Right ventricle myocardium superior (tissue), 1 donor: ENCODE data around the gene MAP2K3. TPM values are rescaled to one million over a fixed set of nuclear protein-coding genes. Genes with fewer than 3 reads are reported as not detected.
A peak's percentile ranks its signal among the peaks of the same experiment; 100 is the strongest.

Source experiments
- ATAC-seq: fragments of 200-7000 bp; cut with Tn5 transposase; one replicate; pipeline ENCODE4 v1.9.1; 2020; ENCODE audit warnings: mild to moderate bottlenecking; ENCODE audit not compliant: poor library complexity
- DNase-seq: peaks from one replicate; pipeline ENCODE4 v3.0.0-alpha.2; 2020
- intact Hi-C: fragments of 100-400 bp; cut with DNase I; formaldehyde crosslinking; loops from one replicate; pipeline ENCODE4 v1.11.2; 2022
- total RNA-seq: library from RNA; stranded (reverse); fragmentation: NEBNext Ultra II Directional; extraction: Animal tissue kit (Norgen Biotek cat#: 25700); gene quantifications from one replicate; pipeline ENCODE4 v1.2.1, GENCODE V29; 2021
- donor health status: DM: no; HTN: yes; CAD: no; lungs with severe emphysema.

The MAP2K3 gene
- total RNA-seq, 1 donor from 2014 or later: 30.8 TPM

- intact Hi-C loops: no loop called here
- DNase-seq: no peak
- ATAC-seq: no peak
Observed at GRCh38 chr17:21277332-21277731, 7.2 kb upstream of the MAP2K3 start.

DNA sequence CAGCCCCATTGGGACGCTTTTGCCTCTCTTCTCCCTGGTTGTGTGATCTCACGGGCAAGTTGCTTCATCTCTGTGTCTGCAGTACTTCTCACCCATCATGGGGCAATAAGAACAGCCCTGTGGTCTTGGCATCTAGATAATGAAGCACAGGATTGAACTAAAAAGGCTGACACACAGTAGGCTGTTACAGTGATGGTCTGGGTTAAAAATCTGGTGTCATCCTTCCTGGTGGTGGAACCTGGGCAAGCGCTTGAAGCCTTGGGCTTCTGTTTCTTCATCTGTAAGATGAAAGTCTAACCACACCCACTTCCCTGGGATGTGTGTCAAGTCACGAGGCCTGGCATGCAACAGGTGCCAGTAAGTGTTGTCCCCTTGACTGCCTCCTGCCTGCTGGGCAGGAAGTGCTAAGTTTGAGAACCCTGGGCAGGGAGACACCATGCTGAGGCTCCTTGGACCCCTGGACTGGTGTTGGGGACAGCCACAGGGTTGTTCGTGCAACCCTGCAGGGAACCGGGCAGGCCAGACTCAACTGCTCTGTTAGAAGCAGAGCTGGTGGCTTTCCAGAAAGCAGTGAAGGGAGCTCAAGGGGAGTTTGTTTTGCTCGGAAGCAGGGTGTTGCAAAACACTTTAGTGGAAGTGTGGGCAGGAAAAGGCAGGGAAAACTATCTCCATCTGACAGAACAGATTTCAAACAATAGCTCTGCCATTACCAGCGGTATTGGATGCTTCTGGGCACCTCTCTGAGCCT, 5.9 kb upstream of the MAP2K3 start:
- intact Hi-C loops: no loop called here
- ATAC-seq (no peak), DNase-seq (peak; percentile 56)

- DNase-seq: no peak
- intact Hi-C loops: no loop called here
- no peak for ATAC-seq
Observed at GRCh38 chr17:21279198-21279535, 5.3 kb upstream of the MAP2K3 start.

GRCh38 chr17:21279582-21279981, 4.9 kb upstream of the MAP2K3 start:
- DNase-seq: no peak
- ATAC-seq: no peak
- intact Hi-C loops: no loop called here

DNA sequence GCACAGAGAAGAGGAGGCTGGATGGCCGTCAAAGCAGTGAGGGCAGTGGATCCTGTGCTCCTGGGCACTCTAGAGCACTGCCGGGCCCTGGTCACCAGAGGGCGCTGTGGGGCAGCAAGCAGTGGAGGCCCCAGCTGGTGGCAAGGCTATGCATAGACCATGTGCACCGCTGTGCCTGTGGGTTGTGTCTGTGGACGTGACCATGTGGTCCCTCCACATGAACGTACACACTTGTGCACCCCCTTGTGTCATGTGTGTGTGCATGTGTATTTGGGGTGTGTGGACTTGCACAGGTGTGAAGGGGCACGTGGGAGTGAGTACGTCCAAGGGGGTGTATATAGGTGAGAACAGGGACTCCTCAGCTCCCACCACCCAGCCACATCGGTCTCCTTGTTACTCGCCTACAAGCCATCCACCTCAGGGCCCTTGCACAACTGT, 4.4 kb upstream of the MAP2K3 start:
- ATAC-seq (peak; percentile 54), DNase-seq (peak; percentile 93)
- intact Hi-C loops: loop anchor here (5.0 to 10.0 kb wide), 3 partner anchors 172 to 235 kb away; partner anchors contain the start of gene USP22

DNA sequence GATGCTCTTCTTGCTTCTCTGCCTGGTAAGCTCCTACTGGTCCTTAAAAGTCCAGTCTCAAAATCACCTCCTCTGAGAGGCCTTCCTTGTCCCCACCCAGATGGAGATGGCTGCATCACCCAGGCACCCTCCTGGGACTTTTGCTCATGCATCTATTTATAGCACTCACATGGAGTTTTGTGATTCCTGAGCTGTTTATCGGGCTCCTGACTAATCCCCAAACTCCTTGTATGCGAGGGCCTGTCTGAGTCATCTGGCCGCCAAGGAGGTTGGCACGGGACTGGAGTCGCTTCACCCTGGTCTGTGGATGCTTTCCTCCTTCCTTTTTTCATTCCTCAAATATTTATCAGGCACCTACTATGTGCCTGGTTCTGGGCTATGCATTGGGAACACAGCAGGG, 2.3 kb upstream of the MAP2K3 start:
- ATAC-seq (no peak), DNase-seq (no peak)
- intact Hi-C loops: loop anchor here (2.0 to 10.0 kb wide), 4 partner anchors 153 to 237 kb away; partner anchors contain the start of gene USP22

GRCh38 chr17:21282850-21283249, 1.7 kb upstream of the MAP2K3 start:
- DNase-seq: no peak
- no peak for ATAC-seq
- intact Hi-C loops: loop anchor here (2.0 to 10.0 kb wide), 4 partner anchors 154 to 238 kb away; partner anchors contain the start of gene USP22

GRCh38 chr17:21283482-21284318, 811 bp upstream of the MAP2K3 start:
- ATAC-seq (peak; percentile 0), DNase-seq (peak; percentile 64)
- intact Hi-C loops: loop anchor here (2.0 to 10.0 kb wide), 4 partner anchors 155 to 239 kb away; partner anchors contain the start of gene USP22

- intact Hi-C loops: loop anchor here (10.0 kb wide), 1 partner anchor 241 kb away; the partner anchor contains the start of gene USP22
- no peak for ATAC-seq
Observed at GRCh38 chr17:21285164-21286065, 904 bp downstream of the MAP2K3 start.

DNA sequence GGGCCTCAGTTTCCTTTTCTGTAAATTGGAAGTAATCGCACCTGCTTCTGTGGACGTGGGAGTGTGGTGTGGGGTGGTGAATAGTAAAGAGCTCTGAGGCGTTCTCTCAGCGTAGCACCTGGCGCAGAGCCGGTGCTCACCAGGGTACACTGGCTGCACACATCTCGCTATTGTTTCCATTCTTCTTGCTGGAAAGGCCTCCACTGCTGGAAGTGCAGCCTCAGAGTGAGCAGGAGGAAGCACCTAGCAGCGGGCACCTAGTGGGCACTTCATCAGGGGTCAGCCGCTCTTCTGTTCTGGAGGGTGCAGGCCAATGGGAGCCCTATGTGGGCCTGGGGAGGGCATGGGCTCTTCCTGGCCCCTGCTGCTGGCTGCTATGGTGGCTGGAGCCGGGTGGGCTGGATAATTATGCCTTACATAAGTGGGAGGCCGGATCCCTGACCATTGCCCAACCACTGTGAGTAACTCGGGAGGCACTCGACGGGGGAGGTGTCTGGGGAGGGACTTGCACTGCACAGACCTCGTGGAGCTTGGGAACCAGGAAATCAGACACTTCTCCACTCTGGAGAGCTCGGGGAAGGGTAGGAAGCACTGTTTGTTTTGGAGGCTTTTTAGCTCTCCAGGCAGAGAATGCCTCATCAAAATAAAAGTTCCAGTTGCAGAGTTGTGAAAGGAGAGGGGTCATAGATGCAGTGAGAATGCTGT, 1.7 kb downstream of the MAP2K3 start:
- DNase-seq (peak; percentile 92), ATAC-seq (peak; percentile 40)
- intact Hi-C loops: loop anchor here (10.0 kb wide), 1 partner anchor 241 kb away; the partner anchor contains the start of gene USP22

More at GRCh38 chr17:21285164-21286065, 904 bp downstream of the MAP2K3 start:
- DNase-seq: peak; percentile 67

GRCh38 chr17:21286909-21287702, 2.6 kb downstream of the MAP2K3 start:
- ATAC-seq (no peak), DNase-seq (no peak)
- intact Hi-C loops: loop anchor here (10.0 kb wide), 1 partner anchor 242 kb away; the partner anchor contains the start of gene USP22

DNA sequence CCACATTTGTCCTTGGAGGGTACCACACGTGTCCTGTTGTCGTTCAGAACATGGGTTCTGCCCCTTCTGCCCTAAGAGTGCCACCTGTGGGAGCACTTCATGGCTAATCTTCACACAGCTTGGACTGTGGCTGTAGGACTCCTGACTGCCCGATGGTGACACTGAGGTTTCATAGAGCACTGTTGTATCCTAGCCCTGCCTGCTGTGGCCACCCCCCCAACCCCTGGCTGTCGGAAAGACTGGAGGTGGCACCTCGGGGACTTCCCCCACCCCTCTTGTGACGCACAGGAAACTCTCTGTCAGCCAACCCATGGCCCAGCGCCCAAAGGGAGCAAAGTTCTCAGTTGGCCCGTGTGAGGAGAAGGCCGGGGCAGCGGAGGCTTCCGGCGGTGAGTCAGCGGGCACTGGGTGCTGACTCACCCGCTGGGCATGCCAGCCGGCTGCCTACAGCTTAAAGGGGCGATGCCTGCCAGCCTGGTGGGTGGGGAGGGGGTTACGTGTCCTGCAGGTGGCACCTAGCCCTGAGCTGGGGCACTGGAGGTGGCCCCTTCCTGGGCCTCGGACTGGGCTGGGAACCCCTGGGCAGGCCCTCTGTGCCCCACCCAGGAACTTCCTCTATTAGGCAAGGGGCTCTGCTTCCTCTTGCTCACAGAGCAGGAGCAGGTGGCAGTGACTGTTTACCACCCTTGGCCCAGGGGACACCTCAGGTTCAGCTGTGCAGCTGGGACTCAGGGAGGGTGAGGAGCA, 3.4 kb downstream of the MAP2K3 start:
- ATAC-seq: peak; percentile 61
- DNase-seq: peak; percentile 97
- intact Hi-C loops: loop anchor here (10.0 kb wide), 1 partner anchor 243 kb away; the partner anchor contains the start of gene USP22

DNA sequence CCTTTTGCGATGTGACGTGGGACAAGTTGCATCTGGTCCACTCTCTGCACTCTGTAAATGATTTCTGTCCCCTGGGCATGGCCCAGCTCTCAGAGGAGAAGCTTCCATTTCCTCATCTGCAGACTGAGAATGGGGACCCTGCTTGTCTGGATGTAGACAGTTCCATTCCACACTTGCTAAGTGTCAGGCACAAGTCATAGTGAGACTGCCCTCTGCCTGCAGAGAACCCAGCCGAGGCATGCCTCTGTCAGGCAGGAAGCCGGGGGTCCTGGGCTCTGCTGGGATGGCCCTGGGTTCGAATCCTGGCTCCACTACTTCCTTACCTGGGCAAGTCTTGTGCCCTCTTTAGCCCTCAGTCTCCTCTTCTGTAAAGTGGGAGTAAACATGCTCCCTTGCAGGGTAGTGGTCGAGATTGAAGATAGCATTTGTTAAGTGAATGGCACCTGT, 4.1 kb downstream of the MAP2K3 start:
- DNase-seq: no peak
- intact Hi-C loops: loop anchor here (10.0 kb wide), 1 partner anchor 244 kb away; the partner anchor contains the start of gene USP22
- no peak for ATAC-seq

- DNase-seq (no peak), ATAC-seq (no peak)
- intact Hi-C loops: loop anchor here (10.0 kb wide), 1 partner anchor 245 kb away; the partner anchor contains the start of gene USP22
Observed at GRCh38 chr17:21289175-21289901, 4.8 kb downstream of the MAP2K3 start.

DNA sequence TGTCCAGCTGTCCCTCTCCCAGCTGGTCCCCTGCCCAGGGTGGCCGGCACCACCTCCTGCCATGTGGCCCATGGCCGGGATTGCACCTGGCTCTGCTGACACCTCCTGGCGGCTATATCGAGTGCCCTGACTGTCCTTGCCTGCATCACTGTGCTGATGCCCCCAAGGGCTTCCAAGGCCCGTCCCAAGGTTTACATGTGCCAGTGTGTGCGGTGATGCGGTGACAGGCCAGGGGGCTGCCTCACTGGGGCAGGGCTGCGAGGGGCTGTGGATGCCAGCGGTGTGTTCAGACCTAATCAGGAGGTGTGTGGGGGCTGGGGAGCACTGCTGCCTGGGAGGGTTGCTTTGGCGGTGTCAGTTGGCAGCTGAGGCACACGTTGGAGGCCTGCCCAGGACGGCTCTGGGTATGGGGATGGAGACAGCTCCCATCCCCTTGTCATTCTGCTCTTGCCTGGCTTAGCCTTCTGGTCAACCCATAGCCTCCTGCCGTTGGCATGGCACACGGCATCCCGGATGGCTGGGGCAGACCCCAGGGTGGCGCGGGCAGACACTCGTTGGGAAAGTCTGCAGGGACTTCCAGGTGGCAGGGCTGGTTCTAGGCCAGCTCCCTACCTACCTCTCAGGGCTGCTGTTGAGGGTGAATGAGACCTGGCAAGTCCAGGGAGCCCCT, 5.5 kb downstream of the MAP2K3 start:
- intact Hi-C loops: loop anchor here (10.0 kb wide), 1 partner anchor 245 kb away; the partner anchor contains the start of gene USP22
- DNase-seq (peak; percentile 91), ATAC-seq (peak; percentile 58)
